Ascending aorta (tissue), 2 donors: ENCODE data around the gene COX6B2. TPM values are rescaled to one million over a fixed set of nuclear protein-coding genes. Genes with fewer than 3 reads are reported as not detected.

Experiments
- DNase-seq, 2 donors: peaks; one replicate each; pipeline ENCODE4 v3.0.0-alpha.2; 2019; ENCODE audit warnings: low spot score in 2 of 2
- H3K27ac ChIP-seq, 2 donors: fragments of 200-600 bp; sonication (generic); one replicate each; pipeline ENCODE4 v1.5.1; 2016 to 2017; ENCODE audit warnings: mild to moderate bottlenecking in 1 of 2
- H3K27me3 ChIP-seq: fragments of 200-600 bp; sonication (generic); one replicate; pipeline ENCODE4 v1.5.1; 2017
- H3K36me3 ChIP-seq, 2 donors: fragments of 200-600 bp; sonication (generic); one replicate each; pipeline ENCODE4 v1.5.1; 2016
- H3K4me1 ChIP-seq, 2 donors: fragments of 200-600 bp; sonication (generic); one replicate each; pipeline ENCODE4 v1.5.1; 2016 to 2017; ENCODE audit warnings: mild to moderate bottlenecking in 1 of 2
- H3K4me3 ChIP-seq, 2 donors: fragments of 200-600 bp; sonication (generic); one replicate each; pipeline ENCODE4 v1.5.1; 2016 to 2017; ENCODE audit warnings: mild to moderate bottlenecking in 1 of 2
- H3K9me3 ChIP-seq, 2 donors: fragments of 200-600 bp; sonication (generic); one replicate each; pipeline ENCODE4 v1.5.1; 2016
- intact Hi-C: fragments of 100-400 bp; cut with DNase I; formaldehyde crosslinking; loops from one replicate; pipeline ENCODE4 v1.15.1; 2023
- total RNA-seq: library from RNA; depleted of rRNA; stranded (reverse); fragments of >200 nt; gene quantifications from one replicate; pipeline ENCODE4 v1.1.0, GENCODE V29; 2016
- TF ChIP-seq, protein P1 (sequence below), 3 experiments: fragments of 200-600 bp in 2 of 3; fragments of 450-650 bp in 1 of 3; sonication (generic) in 2 of 3; IDR thresholded peaks; one replicate each; pipeline ENCODE4 v1.5.1; 2016 to 2019; ENCODE audit warnings: antibody characterized with exemption in 3 of 3, mild to moderate bottlenecking in 1 of 3, moderate library complexity in 1 of 3

Gene COX6B2
- total RNA-seq, 1 donor from 2014 or later: not detected

DNA sequence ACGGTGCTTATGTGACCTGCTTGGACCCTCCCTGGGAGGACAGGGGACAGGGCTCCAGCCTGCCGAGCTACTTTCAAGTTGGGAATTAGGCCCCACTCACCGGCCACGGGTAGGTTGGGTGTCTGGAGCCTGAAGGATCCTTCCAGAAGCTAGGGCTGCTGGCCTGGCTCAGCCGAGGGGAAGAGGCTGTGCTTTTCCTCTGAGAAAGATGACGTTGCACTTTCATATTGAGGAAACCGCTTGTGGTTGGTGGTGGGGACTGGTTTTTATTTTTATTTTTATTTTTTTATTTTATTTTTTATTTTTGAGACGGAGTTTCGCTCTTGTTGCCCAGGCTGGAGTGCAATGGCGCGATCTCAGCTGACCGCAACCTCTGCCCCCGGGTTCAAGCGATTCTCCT lies 29.3 kb downstream of the COX6B2 start, which contains the start of gene TMEM150B:
TMEM150B (minus strand) TSS at position 170 of the 400 bp plus-strand sequence. CDS start 4,305 bp downstream, outside the sequence.
- TF ChIP-seq, protein P1, sequence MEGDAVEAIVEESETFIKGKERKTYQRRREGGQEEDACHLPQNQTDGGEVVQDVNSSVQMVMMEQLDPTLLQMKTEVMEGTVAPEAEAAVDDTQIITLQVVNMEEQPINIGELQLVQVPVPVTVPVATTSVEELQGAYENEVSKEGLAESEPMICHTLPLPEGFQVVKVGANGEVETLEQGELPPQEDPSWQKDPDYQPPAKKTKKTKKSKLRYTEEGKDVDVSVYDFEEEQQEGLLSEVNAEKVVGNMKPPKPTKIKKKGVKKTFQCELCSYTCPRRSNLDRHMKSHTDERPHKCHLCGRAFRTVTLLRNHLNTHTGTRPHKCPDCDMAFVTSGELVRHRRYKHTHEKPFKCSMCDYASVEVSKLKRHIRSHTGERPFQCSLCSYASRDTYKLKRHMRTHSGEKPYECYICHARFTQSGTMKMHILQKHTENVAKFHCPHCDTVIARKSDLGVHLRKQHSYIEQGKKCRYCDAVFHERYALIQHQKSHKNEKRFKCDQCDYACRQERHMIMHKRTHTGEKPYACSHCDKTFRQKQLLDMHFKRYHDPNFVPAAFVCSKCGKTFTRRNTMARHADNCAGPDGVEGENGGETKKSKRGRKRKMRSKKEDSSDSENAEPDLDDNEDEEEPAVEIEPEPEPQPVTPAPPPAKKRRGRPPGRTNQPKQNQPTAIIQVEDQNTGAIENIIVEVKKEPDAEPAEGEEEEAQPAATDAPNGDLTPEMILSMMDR (IDR thresholded peaks at IDR 0.05): no peak
- Histone ChIP-seq H3K9me3 (no peaks in the 10 kb centered on the region), H3K4me3 (no peak within 1 kb of the TSS), H3K36me3 (no peaks in the 10 kb centered on the region), H3K4me1 (peaks cover 0 to 4% of the 10 kb centered on the region in 2 donors), H3K27me3 (no peaks in the 10 kb centered on the region), H3K27ac (peak within 1 kb of the TSS in 1 of 2 donors; percentile 21)
- intact Hi-C loops: no loop called here
- DNase-seq: no peak

GRCh38 chr19:55324662-55325061 lies 29.9 kb downstream of the COX6B2 start:
- H3K9me3 ChIP-seq: no peaks in the 10 kb centered on the region
- intact Hi-C loops: no loop called here
- DNase-seq: no peak
- TF ChIP-seq, protein P1 (IDR thresholded peaks at IDR 0.05): no peak
- H3K4me3 ChIP-seq: no peak overlapping the region
- H3K27me3 ChIP-seq: no peaks in the 10 kb centered on the region
- peak overlapping the region in 1 of 2 donors; percentile 21 for H3K27ac ChIP-seq
- H3K4me1 ChIP-seq: peaks cover 0 to 4% of the 10 kb centered on the region in 2 donors
- H3K36me3 ChIP-seq: no peaks in the 10 kb centered on the region

DNA sequence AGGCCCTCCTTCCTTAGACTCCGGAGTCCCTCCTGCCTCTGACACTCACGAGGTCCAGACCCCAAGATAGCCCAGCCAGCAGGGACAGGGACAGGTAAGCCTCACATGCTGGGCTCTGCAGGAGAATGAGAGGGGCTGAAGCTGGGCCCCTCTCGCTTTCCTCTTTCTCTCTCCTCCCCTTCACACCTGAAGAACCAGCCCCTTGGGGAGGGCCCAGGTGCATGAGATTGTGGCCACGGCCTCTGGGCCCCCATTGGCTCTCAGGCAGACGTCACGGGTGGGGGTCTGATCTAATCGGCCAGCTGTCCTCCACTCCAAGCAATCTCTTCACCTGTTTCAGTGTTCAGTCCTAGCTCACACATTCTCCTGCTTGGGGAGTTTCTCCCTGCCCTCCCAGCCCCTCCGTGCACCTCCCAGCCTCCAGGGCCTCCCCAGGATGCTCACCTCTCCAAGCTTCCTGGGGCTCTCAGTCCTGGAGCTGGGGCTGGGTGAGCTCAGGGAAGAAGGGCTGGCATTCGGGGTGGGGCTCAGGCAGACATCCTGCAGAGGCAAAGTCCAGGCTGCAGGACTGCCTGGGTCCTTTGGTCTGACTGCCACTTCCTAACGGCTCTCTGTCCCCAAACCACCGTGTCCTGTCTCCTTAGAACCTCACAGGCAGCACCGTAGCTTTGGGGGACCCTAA lies 32.2 kb downstream of the COX6B2 start:
- Histone ChIP-seq H3K4me3 (no peak overlapping the region), H3K27ac (no peak overlapping the region), H3K9me3 (no peaks in the 10 kb centered on the region), H3K4me1 (no peaks in the 10 kb centered on the region), H3K36me3 (no peaks in the 10 kb centered on the region), H3K27me3 (no peaks in the 10 kb centered on the region)
- TF ChIP-seq, protein P1 (IDR thresholded peaks at IDR 0.05): no peak
- intact Hi-C loops: no loop called here
- no peak for DNase-seq

GRCh38 chr19:55321466-55322137 lies 32.9 kb downstream of the COX6B2 start:
- Histone ChIP-seq H3K36me3 (no peaks in the 10 kb centered on the region), H3K27ac (no peak overlapping the region), H3K4me3 (no peak overlapping the region), H3K4me1 (no peaks in the 10 kb centered on the region), H3K27me3 (no peaks in the 10 kb centered on the region), H3K9me3 (no peaks in the 10 kb centered on the region)
- TF ChIP-seq, protein P1 (IDR thresholded peaks at IDR 0.05): no peak
- no peak for DNase-seq
- intact Hi-C loops: no loop called here

- intact Hi-C loops: no loop called here
These were observed 33.6 kb downstream of the COX6B2 start for GRCh38 chr19:55320844-55321419.

More at GRCh38 chr19:55320844-55321419, 33.6 kb downstream of the COX6B2 start:
- H3K27ac ChIP-seq: no peak overlapping the region
- TF ChIP-seq, protein P1 (IDR thresholded peaks at IDR 0.05): no peak
- no peaks in the 10 kb centered on the region for H3K27me3 ChIP-seq
- no peaks in the 10 kb centered on the region for H3K4me1 ChIP-seq
- no peaks in the 10 kb centered on the region for H3K9me3 ChIP-seq
- no peaks in the 10 kb centered on the region for H3K36me3 ChIP-seq
- H3K4me3 ChIP-seq: no peak overlapping the region
- DNase-seq: no peak
